Fibroblast of the aortic adventitia (primary cell): ENCODE data around the gene OR4X2. TPM values are rescaled to one million over a fixed set of nuclear protein-coding genes. Genes with fewer than 3 reads are reported as not detected.
A peak's percentile ranks its signal among the peaks of the same experiment; 100 is the strongest.
"Not testable (repeated sequence)": the region's sequence is repeated elsewhere in the genome, so short reads cannot be mapped to it uniquely, and the experiment has no call there.

Experiments used
- DNase-seq: peaks from one replicate; pipeline ENCODE4 v3.0.0-alpha.2; 2010; ENCODE audit warnings: low read depth
- H3K4me3 ChIP-seq: 2 replicates; pipeline ENCODE4 v1.5.1; 2011; ENCODE audit warnings: low read depth, mild to moderate bottlenecking, control low read depth, low read length, moderate library complexity
- CTCF ChIP-seq: IDR thresholded peaks from 2 replicates; pipeline ENCODE4 v1.5.1; 2011; ENCODE audit warnings: mild to moderate bottlenecking, low read length, control low read depth, inconsistent platforms; ENCODE audit not compliant: insufficient read depth
- total RNA-seq: library from RNA; depleted of rRNA; stranded (reverse); fragments of >200 nt; gene quantifications from 2 replicates; pipeline ENCODE4 v1.2.3, GENCODE V29; 2012; ENCODE audit warnings: low replicate concordance

Gene OR4X2
- total RNA-seq, result not detected in 2 replicates

DNA sequence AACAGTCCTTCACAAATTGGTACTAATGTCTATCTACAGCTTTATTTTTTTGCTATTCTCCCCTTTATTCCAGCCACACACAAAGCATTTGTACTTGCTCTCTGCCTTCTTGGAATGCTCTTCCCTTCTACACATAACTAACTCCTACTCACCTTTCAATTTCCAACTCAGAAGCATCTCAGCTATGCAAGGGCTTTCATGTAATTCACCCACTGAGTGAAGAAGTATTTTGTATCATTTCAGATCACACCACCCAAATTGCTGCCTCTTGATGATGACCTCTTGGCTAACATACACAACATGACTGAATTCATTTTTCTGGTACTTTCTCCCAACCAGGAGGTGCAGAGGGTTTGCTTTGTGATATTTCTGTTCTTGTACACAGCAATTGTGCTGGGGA, at the start of gene OR4X2:
Gene OR4X2 (plus strand): TSS at position 301 of the 400 bp plus-strand sequence. CDS start 0 bp downstream, at position 301.
- TF ChIP-seq CTCF, result no peak
- no peak for DNase-seq
- H3K4me3 ChIP-seq, result no peak within 1 kb of the TSS

DNA sequence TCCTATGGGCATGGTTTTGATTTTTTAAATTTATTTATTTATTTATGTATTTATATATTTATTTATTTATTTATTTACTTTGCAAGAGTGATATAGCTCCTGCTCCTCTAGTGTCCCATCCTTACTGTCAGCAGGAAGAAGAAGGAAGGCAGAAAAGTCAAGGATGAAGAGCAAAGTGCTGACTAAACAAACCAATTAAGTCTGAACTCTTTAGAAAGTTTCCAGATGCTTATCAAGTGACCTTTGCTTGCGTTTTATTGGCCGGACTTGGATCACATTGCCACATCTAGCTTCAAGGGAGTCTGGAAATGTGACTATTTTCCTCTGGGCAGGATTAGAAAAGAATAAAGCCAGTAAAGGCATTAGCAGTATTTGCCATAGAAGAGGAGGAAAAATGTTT, 37.0 kb upstream of the OR4X2 start:
- H3K4me3 ChIP-seq, result no peak overlapping the region
- DNase-seq, result no peak
- no peak for TF ChIP-seq CTCF

DNA sequence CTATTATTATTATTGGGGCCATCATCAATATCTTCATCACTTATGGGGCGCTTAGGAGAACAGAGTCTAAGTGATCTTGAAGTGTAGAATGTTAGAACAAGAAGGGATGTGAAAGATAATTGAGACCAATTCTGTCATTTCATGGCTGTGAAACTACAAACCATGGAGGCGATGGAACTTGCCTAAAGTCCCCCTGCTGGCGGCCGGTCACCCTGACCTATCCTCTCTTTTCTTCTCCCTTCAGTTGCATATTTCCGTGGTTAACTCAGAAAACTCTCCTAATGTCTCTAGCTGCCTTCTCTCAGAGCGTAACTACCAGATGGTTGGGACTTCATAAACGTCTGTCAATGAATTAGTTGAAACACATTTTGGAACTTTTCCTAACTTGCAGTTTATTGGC, 34.9 kb upstream of the OR4X2 start:
- DNase-seq, result no peak
- no peak overlapping the region for H3K4me3 ChIP-seq
- peak; percentile 22 for TF ChIP-seq CTCF

GRCh38 chr11:48216510-48216909, 28.4 kb upstream of the OR4X2 start, which contains the start of gene OR4B1:
Gene OR4B1 (plus strand): TSS chr11:48216810. CDS start chr11:48216810, 0 bp downstream.
- no peak for TF ChIP-seq CTCF
- DNase-seq, result no peak
- no peak within 1 kb of the TSS for H3K4me3 ChIP-seq

GRCh38 chr11:48228761-48229160, 16.1 kb upstream of the OR4X2 start:
- no peak overlapping the region for H3K4me3 ChIP-seq
- TF ChIP-seq CTCF, result no peak
- DNase-seq, result no peak

GRCh38 chr11:48230057-48230456, 14.8 kb upstream of the OR4X2 start:
- DNase-seq, H3K4me3 ChIP-seq: not testable (repeated sequence)

- no peak for TF ChIP-seq CTCF
- no peak overlapping the region for H3K4me3 ChIP-seq
- DNase-seq, result no peak
Observed at GRCh38 chr11:48237727-48238126, 7.2 kb upstream of the OR4X2 start.
